Measurements from ENCODE around the gene CUTA.

CUTA gene

GRCh38 chr6:33417903-33418689 lies at the start of gene CUTA:
Gene CUTA (minus strand): TSS chr6:33418107. CDS start chr6:33418000, 107 bp downstream.
- H3K27ac ChIP-seq, result peak within 1 kb of the TSS; percentile 78
- TF ChIP-seq CTCF (conservative IDR thresholded peaks at IDR 0.05) (peak; percentile 67), ZFX (IDR thresholded peaks at IDR 0.05) (no peak)

GRCh38 chr6:33467091-33467490 lies 49.2 kb upstream of the CUTA start:
- TF ChIP-seq CTCF (conservative IDR thresholded peaks at IDR 0.05) (no peak), ZFX (IDR thresholded peaks at IDR 0.05) (no peak)
- no peak overlapping the region for H3K27ac ChIP-seq

- H3K27ac ChIP-seq, result no peak overlapping the region
- TF ChIP-seq ZFX (IDR thresholded peaks at IDR 0.05) (no peak), CTCF (conservative IDR thresholded peaks at IDR 0.05) (no peak)
These were observed 48.3 kb upstream of the CUTA start for GRCh38 chr6:33466075-33466735.

- TF ChIP-seq CTCF (conservative IDR thresholded peaks at IDR 0.05), result no peak
- no peak for TF ChIP-seq ZFX (IDR thresholded peaks at IDR 0.05)
- H3K27ac ChIP-seq, result no peak overlapping the region
These were observed 41.3 kb upstream of the CUTA start for GRCh38 chr6:33459226-33459625.

GRCh38 chr6:33458676-33459075 lies 40.8 kb upstream of the CUTA start:
- no peak overlapping the region for H3K27ac ChIP-seq
- no peak for TF ChIP-seq CTCF (conservative IDR thresholded peaks at IDR 0.05)
- TF ChIP-seq ZFX (IDR thresholded peaks at IDR 0.05), result no peak

- H3K27ac ChIP-seq, result no peak overlapping the region
- TF ChIP-seq CTCF (conservative IDR thresholded peaks at IDR 0.05), result no peak
- no peak for TF ChIP-seq ZFX (IDR thresholded peaks at IDR 0.05)
These were observed 38.2 kb upstream of the CUTA start for GRCh38 chr6:33456156-33456555.

GRCh38 chr6:33455051-33455450 lies 37.1 kb upstream of the CUTA start:
- peak overlapping the region; percentile 87 for H3K27ac ChIP-seq
- TF ChIP-seq ZFX (IDR thresholded peaks at IDR 0.05), result no peak
- TF ChIP-seq CTCF (conservative IDR thresholded peaks at IDR 0.05), result no peak

Data from C4-2B (cell line).